ENCODE measurements around the gene KAT14.
"Not testable (repeated sequence)": the region's sequence is repeated elsewhere in the genome, so short reads cannot be mapped to it uniquely, and the experiment has no call there.

Gene KAT14

GRCh38 chr20:18218280-18218679, 80.6 kb downstream of the KAT14 start:
- no peak for DNase-seq (ENCODE audit: low read depth)
- no peak for TF ChIP-seq CTCF (IDR thresholded peaks at IDR 0.05; ENCODE audit: low read depth, low read length, missing control alignments)

GRCh38 chr20:18223409-18223808, 85.7 kb downstream of the KAT14 start:
- TF ChIP-seq CTCF (IDR thresholded peaks at IDR 0.05; ENCODE audit: low read depth, low read length, missing control alignments), result no peak
- H3K4me3 ChIP-seq (ENCODE audit: low read depth, low read length), result no peak overlapping the region
- no peak for DNase-seq (ENCODE audit: low read depth)

More at GRCh38 chr20:18218280-18218679, 80.6 kb downstream of the KAT14 start:
- no peak overlapping the region for H3K4me3 ChIP-seq (ENCODE audit: low read depth, low read length)

- no peak for DNase-seq (ENCODE audit: low read depth)
- no peak overlapping the region for H3K4me3 ChIP-seq (ENCODE audit: low read depth, low read length)
These were observed 87.4 kb downstream of the KAT14 start for GRCh38 chr20:18224968-18225568.

GRCh38 chr20:18225632-18226031, 88.0 kb downstream of the KAT14 start:
- TF ChIP-seq CTCF (IDR thresholded peaks at IDR 0.05; ENCODE audit: low read depth, low read length, missing control alignments), result no peak
- H3K4me3 ChIP-seq (ENCODE audit: low read depth, low read length), result no peak overlapping the region
- DNase-seq (ENCODE audit: low read depth), result no peak

More at GRCh38 chr20:18224968-18225568, 87.4 kb downstream of the KAT14 start:
- TF ChIP-seq CTCF (IDR thresholded peaks at IDR 0.05; ENCODE audit: low read depth, low read length, missing control alignments), result no peak

- DNase-seq (ENCODE audit: low read depth); H3K4me3 ChIP-seq (ENCODE audit: low read depth, low read length): not testable (repeated sequence)
These were observed 89.1 kb downstream of the KAT14 start for GRCh38 chr20:18226741-18227140.

- no peak overlapping the region for H3K4me3 ChIP-seq (ENCODE audit: low read depth, low read length)
- DNase-seq (ENCODE audit: low read depth), result no peak
- no peak for TF ChIP-seq CTCF (IDR thresholded peaks at IDR 0.05; ENCODE audit: low read depth, low read length, missing control alignments)
These were observed 95.8 kb downstream of the KAT14 start for GRCh38 chr20:18233408-18233943.
